ENCODE measurements around the gene RNF14. TPM values are rescaled to one million over a fixed set of nuclear protein-coding genes. Genes with fewer than 3 reads are reported as not detected.

Gene RNF14
- total and polyA plus RNA-seq, 2 of the 8 experiments (the other 6 are each of a cell fraction or from before 2014, with no cell fraction given) = 4.7 to 20.2 TPM

- no peak for TF ChIP-seq JUND (IDR thresholded peaks at IDR 0.05; ENCODE audit: low read length)
- no peak for TF ChIP-seq GTF2F1 (IDR thresholded peaks at IDR 0.05; ENCODE audit: borderline replicate concordance, low read depth, low read length)
- TF ChIP-seq NRF1 (IDR thresholded peaks at IDR 0.05; ENCODE audit: low read depth, low read length) = no peak
- peak; percentile 46 for TF ChIP-seq KDM4A (IDR thresholded peaks at IDR 0.05; ENCODE audit: low read depth, low read length, severe bottlenecking)
- TF ChIP-seq CREB1 (IDR thresholded peaks at IDR 0.05) = peak; percentile 20; the same call in 1 of the 2 replicates
- no peak for TF ChIP-seq BACH1 (IDR thresholded peaks at IDR 0.05; ENCODE audit: low read length)
- TF ChIP-seq RFX5 (IDR thresholded peaks at IDR 0.05; ENCODE audit: borderline replicate concordance, low read depth, low read length) = no peak
- no peak for TF ChIP-seq SP4 (IDR thresholded peaks at IDR 0.05; ENCODE audit: low read length)
- TF ChIP-seq SRF (IDR thresholded peaks at IDR 0.05; ENCODE audit: low read depth, low read length) = no peak
- no peak for TF ChIP-seq CBX8 (IDR thresholded peaks at IDR 0.05; ENCODE audit: borderline replicate concordance, low read depth, low read length)
- no peak for TF ChIP-seq CTBP2 (IDR thresholded peaks at IDR 0.05; ENCODE audit: borderline replicate concordance, insufficient read depth, insufficient read length, low read length)
- TF ChIP-seq POLR2A (IDR thresholded peaks at IDR 0.05; ENCODE audit: control extremely low read depth in 1 of 2, low read depth in 2 of 2, low read length in 2 of 2) = peak in 1 of 2 experiments; percentile 70; a peak in 2 of 3 replicates
- 0 out of 2 replicates have a peak, but pooled peaks have one; percentile 2 for TF ChIP-seq CEBPB (IDR thresholded peaks at IDR 0.05; ENCODE audit: low read depth, low read length)
- no peak for TF ChIP-seq RNF2 (IDR thresholded peaks at IDR 0.05; ENCODE audit: borderline replicate concordance, low read depth, low read length, missing control alignments, poor library complexity, severe bottlenecking)
- TF ChIP-seq JUN (IDR thresholded peaks at IDR 0.05; ENCODE audit: low read depth, low read length) = no peak
- TF ChIP-seq BCL11A (IDR thresholded peaks at IDR 0.05; ENCODE audit: low read depth in 2 of 2, low read length in 2 of 2) = no peak
- TF ChIP-seq, protein P1, sequence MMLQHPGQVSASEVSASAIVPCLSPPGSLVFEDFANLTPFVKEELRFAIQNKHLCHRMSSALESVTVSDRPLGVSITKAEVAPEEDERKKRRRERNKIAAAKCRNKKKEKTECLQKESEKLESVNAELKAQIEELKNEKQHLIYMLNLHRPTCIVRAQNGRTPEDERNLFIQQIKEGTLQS (IDR thresholded peaks at IDR 0.05; ENCODE audit: insufficient read depth, low read depth, low read length) = no peak
- TF ChIP-seq, protein P2, sequence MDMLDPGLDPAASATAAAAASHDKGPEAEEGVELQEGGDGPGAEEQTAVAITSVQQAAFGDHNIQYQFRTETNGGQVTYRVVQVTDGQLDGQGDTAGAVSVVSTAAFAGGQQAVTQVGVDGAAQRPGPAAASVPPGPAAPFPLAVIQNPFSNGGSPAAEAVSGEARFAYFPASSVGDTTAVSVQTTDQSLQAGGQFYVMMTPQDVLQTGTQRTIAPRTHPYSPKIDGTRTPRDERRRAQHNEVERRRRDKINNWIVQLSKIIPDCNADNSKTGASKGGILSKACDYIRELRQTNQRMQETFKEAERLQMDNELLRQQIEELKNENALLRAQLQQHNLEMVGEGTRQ (IDR thresholded peaks at IDR 0.05; ENCODE audit: low read length) = no peak
These were observed 55.9 kb downstream of the RNF14 start (continued) for GRCh38 chr5:142024771-142025304.

Data from H1 (cell line).